NCI-H187 (cell line): ENCODE measurements around the gene PPP2R2C.

Experiments
- DNase-seq, 2 experiments: peaks; one replicate each; lab custom pipeline; 2025; lab: John Stamatoyannopoulos, UW

PPP2R2C gene

DNA sequence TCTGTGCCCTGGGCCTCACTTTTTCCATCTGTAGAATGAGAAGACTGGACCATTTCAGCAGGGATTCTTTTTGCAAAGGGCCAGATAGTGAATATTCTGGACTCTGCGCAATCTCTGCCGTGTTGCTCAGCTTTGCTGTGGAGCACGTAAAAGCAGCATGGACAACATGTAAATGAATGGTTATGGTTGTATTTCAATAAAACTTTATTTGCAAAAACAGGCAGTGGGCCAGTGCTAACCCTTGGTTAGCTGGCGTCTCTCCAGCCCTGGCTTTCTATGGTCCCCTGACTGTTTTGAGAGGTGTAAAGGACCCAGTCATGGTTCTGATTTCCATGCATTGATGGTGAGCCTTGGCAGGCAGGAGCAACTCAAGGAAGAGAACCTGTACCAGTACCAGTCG lies 184.1 kb downstream of the PPP2R2C start:
- no peak for DNase-seq

DNA sequence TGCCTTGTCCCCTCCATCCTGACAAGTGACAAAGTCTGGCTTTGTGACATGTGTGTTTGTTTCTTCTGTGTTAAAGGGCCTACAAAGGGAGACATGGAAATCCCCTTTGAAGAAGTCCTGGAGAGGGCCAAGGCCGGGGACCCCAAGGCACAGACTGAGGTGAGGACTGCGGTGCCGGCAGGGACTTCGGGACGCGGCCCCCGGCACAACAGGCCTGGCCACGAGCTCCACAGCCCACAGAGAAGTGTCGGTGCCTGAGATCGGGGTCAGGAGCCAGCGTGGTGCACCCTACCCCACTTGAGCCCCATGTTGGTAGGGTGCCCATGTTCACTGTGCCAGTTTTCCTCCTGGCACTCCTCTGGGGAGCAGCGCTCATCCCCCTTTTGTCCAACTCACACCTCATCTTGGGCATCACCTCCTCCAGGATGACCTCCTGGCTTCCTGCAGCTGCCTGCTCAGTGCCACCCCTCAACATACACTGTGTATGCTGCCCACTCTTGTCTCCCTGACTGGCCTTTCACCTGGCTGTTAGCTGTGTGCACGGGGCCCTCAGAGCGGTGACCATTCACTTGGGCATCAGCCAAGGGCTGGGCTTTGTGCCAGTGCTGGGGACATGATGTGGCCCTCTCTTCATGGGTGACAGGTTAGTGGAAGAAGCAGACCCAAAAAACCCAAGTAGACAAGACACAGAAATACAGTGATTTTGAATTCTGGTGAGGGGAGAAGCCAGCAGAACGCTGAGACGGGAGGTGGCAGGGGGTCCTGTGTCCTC lies 185.2 kb downstream of the PPP2R2C start:
- no peak for DNase-seq

DNA sequence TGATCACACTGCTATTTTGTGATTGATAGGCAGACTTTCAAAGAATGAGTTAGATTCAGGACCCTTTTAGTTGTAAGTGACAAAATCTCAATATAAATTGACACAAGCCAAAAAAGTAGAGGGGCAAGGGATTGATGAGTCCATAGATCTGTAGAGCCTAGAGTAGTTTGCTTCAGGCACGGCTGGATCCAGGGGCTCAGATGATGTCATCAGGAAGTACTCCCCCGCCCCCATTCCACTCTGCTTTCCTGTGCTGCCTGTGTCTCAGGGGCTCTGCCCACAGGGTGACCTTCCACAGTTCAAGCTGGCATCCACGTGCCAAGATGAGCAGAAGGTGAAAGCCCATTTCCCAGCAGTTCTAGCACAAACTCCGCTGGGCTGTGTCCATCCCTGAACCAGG lies 189.1 kb downstream of the PPP2R2C start:
- DNase-seq = no peak

DNA sequence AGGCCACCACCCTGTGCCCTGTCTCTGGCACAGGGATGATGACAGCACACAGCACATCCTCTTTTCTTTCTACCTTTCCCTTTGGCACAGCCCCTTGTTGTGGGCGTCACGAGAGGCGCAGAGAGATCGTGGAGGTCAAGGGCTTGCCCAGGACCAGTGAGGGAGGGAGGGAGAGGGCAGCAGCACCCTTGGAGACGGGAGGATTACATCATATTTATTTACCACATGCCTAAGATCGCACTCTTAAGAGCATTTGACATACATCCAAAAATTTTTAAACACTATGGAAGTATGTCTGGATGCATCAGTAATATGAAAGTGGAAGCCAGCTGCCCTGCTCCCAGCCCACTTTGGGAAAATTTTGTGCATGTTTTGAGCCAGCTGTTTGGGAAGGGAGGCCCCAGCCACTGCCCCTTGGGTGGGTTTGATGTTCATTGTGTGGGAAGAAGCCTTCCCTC lies 190.1 kb downstream of the PPP2R2C start:
- DNase-seq = no peak

DNA sequence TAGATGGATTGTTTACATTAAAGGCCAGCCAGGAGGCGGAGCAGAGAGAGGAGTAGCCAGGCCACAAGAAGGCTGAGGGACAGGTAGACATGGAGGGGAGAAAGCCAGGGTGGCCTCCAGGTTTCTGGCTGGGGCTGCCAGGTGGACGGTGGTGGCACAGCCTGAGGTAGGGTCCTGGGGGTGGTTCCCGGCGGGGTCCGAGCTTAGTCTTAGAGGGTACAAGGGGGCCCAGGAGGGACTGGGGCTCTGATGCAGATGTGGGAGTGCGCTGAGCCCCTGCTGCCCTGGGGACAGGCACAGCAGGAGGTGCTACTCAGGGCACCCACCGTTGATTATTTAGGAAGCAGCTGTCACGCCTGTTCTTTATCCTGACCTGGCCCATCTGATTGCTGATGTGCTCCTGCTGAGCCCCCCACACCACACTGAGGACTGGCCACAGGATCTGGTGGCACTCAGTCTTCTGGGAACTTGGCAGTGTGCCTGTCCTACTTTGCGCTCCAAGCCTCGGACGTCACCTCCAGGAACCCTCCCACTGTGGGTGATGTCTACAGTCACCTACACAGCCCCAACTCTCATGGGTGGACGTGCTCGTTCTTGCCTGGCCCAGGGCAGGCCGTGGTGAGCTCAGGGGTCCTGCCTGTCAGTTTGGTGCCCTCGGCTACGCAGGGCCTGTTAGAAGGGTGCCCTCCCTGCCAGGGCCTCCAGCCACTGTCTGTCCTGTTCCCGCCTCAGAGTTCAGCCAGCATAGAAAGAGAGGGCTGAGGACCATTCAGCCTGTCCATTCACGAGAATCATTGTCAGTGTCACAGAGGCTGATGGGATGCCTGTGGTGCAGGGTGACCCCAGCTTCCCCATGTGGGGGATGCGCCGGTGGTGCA lies 190.7 kb downstream of the PPP2R2C start:
- no peak for DNase-seq

DNA sequence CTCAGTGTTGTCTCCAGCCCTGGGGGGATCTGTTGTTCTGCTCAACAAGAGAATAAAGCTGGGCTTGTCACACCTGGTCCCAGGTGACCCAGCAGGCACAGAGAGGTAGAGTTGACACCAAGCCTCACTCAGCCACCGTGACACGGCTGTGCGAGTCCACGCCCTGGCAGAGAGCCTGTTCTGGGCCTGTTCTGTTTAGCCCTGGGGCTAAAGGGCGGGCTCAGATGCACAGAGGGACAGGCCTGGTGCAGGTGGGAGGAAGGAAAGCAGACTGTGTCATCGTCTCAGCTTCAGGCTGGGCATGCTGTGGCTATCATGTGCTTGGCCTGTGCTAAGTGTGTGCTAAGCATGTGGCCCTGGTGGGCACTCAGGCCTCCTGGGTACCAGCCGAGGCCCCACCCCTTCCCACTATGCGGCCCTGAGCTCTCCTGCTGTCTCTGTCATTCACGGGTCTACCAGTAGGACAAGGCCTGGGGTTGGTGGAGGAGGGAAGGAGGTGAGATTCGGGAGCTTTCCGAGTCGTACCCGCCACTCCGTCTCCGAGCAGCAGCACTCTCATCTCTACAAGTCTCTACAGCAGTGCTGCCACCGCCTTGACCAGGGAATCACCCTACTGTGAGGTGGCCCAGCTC lies 191.9 kb downstream of the PPP2R2C start:
- DNase-seq = no peak

- DNase-seq = no peak
Observed at GRCh38 chr4:6279582-6280289, 192.7 kb downstream of the PPP2R2C start.

GRCh38 chr4:6278801-6279197 lies 193.6 kb downstream of the PPP2R2C start:
- no peak for DNase-seq

- DNase-seq = no peak
Observed at GRCh38 chr4:6277935-6278800, 194.2 kb downstream of the PPP2R2C start.

GRCh38 chr4:6277139-6277802 lies 195.1 kb downstream of the PPP2R2C start:
- no peak for DNase-seq

- no peak for DNase-seq
Observed at GRCh38 chr4:6275898-6276806, 196.3 kb downstream of the PPP2R2C start.

GRCh38 chr4:6275351-6275750 lies 197.1 kb downstream of the PPP2R2C start:
- DNase-seq = no peak

DNA sequence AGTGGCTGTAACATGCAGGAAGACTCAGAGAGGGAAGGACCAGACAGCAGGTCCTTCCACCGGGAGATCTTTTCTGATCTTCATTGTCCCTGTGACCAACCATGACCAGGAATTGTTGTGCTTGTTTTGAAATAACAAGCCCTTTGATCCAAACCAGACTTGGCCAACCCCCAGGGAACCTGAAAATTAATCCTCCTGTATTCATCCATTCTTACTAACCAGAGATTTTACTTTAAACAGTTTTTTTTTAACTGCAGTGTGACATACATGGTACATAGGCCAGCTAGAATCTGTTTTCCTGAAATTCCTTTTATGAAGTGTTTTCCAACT lies 198.8 kb downstream of the PPP2R2C start:
- DNase-seq = no peak

GRCh38 chr4:6272863-6273660 lies 199.4 kb downstream of the PPP2R2C start:
- DNase-seq = no peak

- no peak for DNase-seq
Observed at GRCh38 chr4:6271701-6272465, 200.5 kb downstream of the PPP2R2C start.

GRCh38 chr4:6271206-6271605 lies 201.2 kb downstream of the PPP2R2C start:
- no peak for DNase-seq

- DNase-seq = no peak
Observed at GRCh38 chr4:6270636-6271121, 201.7 kb downstream of the PPP2R2C start.
